Measurements from ENCODE around the gene KHDRBS2. TPM values are rescaled to one million over a fixed set of nuclear protein-coding genes. Genes with fewer than 3 reads are reported as not detected.

KHDRBS2 gene
- total RNA-seq, 1 experiment from 2014 or later = 1.2 TPM

DNA sequence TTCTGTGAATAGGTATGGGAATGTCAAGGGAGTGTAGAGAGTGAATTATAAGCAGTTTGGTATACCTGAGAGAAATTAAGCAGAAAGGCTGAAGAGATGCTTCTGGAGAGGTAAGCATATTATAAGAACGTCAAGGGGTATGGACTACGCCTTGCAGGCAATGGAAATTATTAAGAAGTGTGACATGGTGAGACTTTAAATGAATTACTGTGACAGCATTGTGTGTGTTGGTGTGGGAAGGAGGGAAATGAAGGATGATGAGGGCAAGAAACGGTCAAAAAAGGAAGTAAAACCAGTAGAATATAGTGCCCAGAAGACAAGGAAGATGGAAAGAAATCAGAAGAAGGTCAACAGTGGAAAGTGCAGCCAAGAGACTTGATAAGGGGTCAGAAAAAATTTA, 5.9 kb downstream of the KHDRBS2 start:
- Mint-ChIP-seq H3K4me3 (no peak overlapping the region), H3K36me3 (no peaks in the 10 kb centered on the region; the same call in 1 of the 2 replicates), H3K27me3 (ENCODE audit: low read depth) (no peaks in the 10 kb centered on the region), H3K27ac (no peak overlapping the region), H3K9me3 (no peaks in the 10 kb centered on the region), H3K4me1 (peaks cover 5% of the 10 kb centered on the region)
- DNase-seq (ENCODE audit: low spot score) = no peak
- ChIA-PET POLR2A (no interaction called here), CTCF (no interaction called here)
- TF ChIP-seq TP53 (CRISPR knock-in tag; IDR thresholded peaks at IDR 0.05) (no peak), ZNF416 (CRISPR knock-in tag; IDR thresholded peaks at IDR 0.05) (no peak), GRHL2 (CRISPR knock-in tag; IDR thresholded peaks at IDR 0.05; ENCODE audit: insufficient replicate concordance, severe bottlenecking) (no peak), ZNF232 (CRISPR knock-in tag; IDR thresholded peaks at IDR 0.05) (no peak), ESRRA (CRISPR knock-in tag; IDR thresholded peaks at IDR 0.05; ENCODE audit: borderline replicate concordance) (no peak)
- TF ChIP-seq, protein P1, sequence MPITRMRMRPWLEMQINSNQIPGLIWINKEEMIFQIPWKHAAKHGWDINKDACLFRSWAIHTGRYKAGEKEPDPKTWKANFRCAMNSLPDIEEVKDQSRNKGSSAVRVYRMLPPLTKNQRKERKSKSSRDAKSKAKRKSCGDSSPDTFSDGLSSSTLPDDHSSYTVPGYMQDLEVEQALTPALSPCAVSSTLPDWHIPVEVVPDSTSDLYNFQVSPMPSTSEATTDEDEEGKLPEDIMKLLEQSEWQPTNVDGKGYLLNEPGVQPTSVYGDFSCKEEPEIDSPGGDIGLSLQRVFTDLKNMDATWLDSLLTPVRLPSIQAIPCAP (CRISPR knock-in tag; IDR thresholded peaks at IDR 0.05) = no peak
- ATAC-seq = no peak

DNA sequence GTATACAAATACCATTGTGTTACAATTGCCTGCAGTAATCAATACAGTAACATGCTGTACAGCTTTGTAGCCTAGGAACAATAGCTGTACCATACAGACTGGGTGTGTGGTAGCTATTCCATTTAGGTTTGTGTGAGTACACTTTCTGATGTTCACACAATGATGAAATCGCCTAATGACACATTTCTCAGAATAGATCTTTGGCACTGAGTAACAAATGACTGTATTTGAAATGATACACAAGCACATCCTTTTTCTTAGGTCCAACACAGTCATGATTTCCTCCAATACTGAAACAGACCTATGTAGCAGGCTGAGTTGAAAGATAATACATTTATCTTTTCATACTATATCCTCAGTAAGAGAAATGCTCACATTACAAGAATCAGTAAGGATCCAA, 13.9 kb downstream of the KHDRBS2 start:
- no peaks in the 10 kb centered on the region for H3K4me1 Mint-ChIP-seq
- TF ChIP-seq, protein P2, sequence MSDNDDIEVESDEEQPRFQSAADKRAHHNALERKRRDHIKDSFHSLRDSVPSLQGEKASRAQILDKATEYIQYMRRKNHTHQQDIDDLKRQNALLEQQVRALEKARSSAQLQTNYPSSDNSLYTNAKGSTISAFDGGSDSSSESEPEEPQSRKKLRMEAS (CRISPR knock-in tag; IDR thresholded peaks at IDR 0.05) = no peak
- TF ChIP-seq ZNF423 (CRISPR knock-in tag; IDR thresholded peaks at IDR 0.05) (no peak), ATF1 (CRISPR knock-in tag; IDR thresholded peaks at IDR 0.05) (no peak), ZNF232 (CRISPR knock-in tag; IDR thresholded peaks at IDR 0.05) (no peak), NR1H2 (CRISPR knock-in tag; IDR thresholded peaks at IDR 0.05) (no peak), KAT7 (CRISPR knock-in tag; IDR thresholded peaks at IDR 0.05; ENCODE audit: borderline replicate concordance) (no peak), ZNF671 (CRISPR knock-in tag; IDR thresholded peaks at IDR 0.05) (no peak)
- H3K36me3 Mint-ChIP-seq = no peaks in the 10 kb centered on the region; the same call in 1 of the 2 replicates
- CTCF ChIA-PET = no interaction called here
- H3K27me3 Mint-ChIP-seq (ENCODE audit: low read depth) = no peaks in the 10 kb centered on the region
- no peaks in the 10 kb centered on the region for H3K9me3 Mint-ChIP-seq
- ATAC-seq (no peak), DNase-seq (ENCODE audit: low spot score) (no peak)
- POLR2A ChIA-PET = no interaction called here
- no peak overlapping the region for H3K27ac Mint-ChIP-seq
- H3K4me3 Mint-ChIP-seq = no peak overlapping the region

DNA sequence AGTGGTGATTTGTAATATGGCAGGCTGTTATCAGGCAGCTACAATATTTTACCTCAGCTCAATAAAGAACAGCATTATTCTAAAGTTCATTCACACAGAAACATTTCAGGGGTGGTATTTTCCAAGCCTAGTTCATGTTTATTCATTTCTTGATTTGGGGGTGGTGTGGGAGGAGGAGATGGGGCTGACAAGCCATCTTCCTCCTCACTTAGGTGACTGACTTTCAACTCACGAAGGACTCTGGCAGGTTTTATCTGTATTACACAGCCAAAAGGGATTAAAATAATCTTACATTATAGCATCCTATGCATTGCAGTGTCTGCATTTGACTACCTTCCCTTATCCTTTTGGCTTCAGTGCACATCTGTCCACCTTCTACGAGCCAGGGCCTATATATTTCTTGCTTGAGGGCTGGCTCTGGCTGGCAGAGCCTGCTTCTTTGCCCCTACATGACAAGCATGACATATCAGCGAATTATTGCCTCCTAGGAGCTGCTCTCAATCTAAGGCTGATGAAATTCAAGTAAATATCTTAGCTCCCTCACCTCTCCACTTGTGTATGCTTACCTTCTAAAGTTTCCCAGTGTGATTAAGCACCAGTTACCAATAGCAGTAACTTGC, 20.0 kb downstream of the KHDRBS2 start:
- ATAC-seq (no peak), DNase-seq (ENCODE audit: low spot score) (no peak)
- Mint-ChIP-seq H3K27ac (no peak overlapping the region), H3K4me1 (no peaks in the 10 kb centered on the region), H3K4me3 (no peak overlapping the region), H3K9me3 (no peaks in the 10 kb centered on the region), H3K36me3 (no peaks in the 10 kb centered on the region), H3K27me3 (ENCODE audit: low read depth) (no peaks in the 10 kb centered on the region)
- TF ChIP-seq SMAD3 (CRISPR knock-in tag; IDR thresholded peaks at IDR 0.05; ENCODE audit: borderline replicate concordance) (no peak), NR1H2 (CRISPR knock-in tag; IDR thresholded peaks at IDR 0.05) (no peak), MXD4 (CRISPR knock-in tag; IDR thresholded peaks at IDR 0.05; ENCODE audit: borderline replicate concordance) (no peak), ZNF317 (CRISPR knock-in tag; IDR thresholded peaks at IDR 0.05; ENCODE audit: borderline replicate concordance, low read depth) (no peak), ETV6 (CRISPR knock-in tag; IDR thresholded peaks at IDR 0.05) (no peak)
- TF ChIP-seq, protein P3, sequence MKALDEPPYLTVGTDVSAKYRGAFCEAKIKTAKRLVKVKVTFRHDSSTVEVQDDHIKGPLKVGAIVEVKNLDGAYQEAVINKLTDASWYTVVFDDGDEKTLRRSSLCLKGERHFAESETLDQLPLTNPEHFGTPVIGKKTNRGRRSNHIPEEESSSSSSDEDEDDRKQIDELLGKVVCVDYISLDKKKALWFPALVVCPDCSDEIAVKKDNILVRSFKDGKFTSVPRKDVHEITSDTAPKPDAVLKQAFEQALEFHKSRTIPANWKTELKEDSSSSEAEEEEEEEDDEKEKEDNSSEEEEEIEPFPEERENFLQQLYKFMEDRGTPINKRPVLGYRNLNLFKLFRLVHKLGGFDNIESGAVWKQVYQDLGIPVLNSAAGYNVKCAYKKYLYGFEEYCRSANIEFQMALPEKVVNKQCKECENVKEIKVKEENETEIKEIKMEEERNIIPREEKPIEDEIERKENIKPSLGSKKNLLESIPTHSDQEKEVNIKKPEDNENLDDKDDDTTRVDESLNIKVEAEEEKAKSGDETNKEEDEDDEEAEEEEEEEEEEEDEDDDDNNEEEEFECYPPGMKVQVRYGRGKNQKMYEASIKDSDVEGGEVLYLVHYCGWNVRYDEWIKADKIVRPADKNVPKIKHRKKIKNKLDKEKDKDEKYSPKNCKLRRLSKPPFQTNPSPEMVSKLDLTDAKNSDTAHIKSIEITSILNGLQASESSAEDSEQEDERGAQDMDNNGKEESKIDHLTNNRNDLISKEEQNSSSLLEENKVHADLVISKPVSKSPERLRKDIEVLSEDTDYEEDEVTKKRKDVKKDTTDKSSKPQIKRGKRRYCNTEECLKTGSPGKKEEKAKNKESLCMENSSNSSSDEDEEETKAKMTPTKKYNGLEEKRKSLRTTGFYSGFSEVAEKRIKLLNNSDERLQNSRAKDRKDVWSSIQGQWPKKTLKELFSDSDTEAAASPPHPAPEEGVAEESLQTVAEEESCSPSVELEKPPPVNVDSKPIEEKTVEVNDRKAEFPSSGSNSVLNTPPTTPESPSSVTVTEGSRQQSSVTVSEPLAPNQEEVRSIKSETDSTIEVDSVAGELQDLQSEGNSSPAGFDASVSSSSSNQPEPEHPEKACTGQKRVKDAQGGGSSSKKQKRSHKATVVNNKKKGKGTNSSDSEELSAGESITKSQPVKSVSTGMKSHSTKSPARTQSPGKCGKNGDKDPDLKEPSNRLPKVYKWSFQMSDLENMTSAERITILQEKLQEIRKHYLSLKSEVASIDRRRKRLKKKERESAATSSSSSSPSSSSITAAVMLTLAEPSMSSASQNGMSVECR (CRISPR knock-in tag; IDR thresholded peaks at IDR 0.05; ENCODE audit: borderline replicate concordance) = no peak
- POLR2A ChIA-PET = no interaction called here
- CTCF ChIA-PET = no interaction called here
